HG02588 (cell line): Measurements from ENCODE around the gene KRT6A.

Experiments used
- ATAC-seq: cut with Tn5 transposase; IDR thresholded peaks from one replicate; pipeline ENCODE4 v1.9.1; 2021; ENCODE audit warnings: mild to moderate bottlenecking, moderate library complexity; ENCODE audit not compliant: unreplicated experiment

The KRT6A gene

GRCh38 chr12:52438305-52439301 is 54.5 kb downstream of the KRT6A start:
- ATAC-seq = no peak

DNA sequence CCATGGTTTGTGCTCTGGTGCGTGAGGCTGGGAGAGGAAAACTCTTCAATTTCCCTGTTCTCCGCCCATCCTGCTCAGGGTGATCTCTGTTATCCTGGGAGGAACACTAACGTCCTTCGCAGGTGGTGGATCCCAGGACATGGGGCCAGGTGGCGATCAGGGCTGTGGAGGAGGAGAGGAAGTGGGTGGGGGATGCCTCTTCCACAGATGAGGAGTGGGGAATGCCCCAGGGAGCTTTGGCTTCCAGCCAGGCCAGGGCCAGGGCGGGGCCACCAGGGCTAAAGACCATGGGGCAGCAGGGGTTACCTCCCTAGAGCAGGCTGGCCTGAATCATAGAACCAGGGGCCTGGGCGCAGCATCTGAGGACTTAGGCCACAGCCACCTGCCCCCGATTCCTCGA is 55.5 kb downstream of the KRT6A start:
- ATAC-seq = no peak
